Activated CD4-positive, alpha-beta T cell treated with anti-CD3 and anti-CD28 coated beads, Interleukin-2, amount 50 U/mL, for 4 hours (primary cell): ENCODE data around the gene RAB4A.
A peak's percentile ranks its signal among the peaks of the same experiment; 100 is the strongest.

Experiments used
- DNase-seq, 2 experiments: peaks; one replicate each; pipeline ENCODE4 v3.0.0-alpha.2; 2020

Gene RAB4A

GRCh38 chr1:229341774-229342655, 71.1 kb downstream of the RAB4A start:
- peak; percentile 67 to 69 for DNase-seq

- DNase-seq, result peak; percentile 35 to 51
Observed at GRCh38 chr1:229342656-229343569, 72.0 kb downstream of the RAB4A start, which contains the start of gene CCSAP. Gene CCSAP (minus strand): TSS chr1:229343047. CDS start chr1:229342465, 582 bp downstream.

DNA sequence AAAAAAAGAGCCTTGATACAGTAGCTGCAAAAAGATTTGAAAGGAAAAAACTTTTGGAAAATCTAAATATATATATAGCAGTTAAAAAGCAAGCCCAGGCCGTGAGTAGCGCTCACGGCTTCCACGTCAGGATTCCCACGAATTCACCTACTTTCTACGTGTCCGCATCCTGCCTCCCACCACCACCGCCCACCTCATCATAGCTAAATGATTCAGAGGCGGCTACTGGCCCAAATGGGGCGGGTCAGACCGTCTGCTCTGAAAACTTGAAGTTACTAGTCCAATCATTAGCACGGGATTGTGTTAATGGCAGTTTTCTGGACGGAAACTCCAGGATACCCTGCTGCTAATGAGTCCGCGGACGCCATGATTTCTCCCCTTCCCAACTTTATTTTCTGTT, 73.2 kb downstream of the RAB4A start:
- DNase-seq, result peak; percentile 36 to 46

DNA sequence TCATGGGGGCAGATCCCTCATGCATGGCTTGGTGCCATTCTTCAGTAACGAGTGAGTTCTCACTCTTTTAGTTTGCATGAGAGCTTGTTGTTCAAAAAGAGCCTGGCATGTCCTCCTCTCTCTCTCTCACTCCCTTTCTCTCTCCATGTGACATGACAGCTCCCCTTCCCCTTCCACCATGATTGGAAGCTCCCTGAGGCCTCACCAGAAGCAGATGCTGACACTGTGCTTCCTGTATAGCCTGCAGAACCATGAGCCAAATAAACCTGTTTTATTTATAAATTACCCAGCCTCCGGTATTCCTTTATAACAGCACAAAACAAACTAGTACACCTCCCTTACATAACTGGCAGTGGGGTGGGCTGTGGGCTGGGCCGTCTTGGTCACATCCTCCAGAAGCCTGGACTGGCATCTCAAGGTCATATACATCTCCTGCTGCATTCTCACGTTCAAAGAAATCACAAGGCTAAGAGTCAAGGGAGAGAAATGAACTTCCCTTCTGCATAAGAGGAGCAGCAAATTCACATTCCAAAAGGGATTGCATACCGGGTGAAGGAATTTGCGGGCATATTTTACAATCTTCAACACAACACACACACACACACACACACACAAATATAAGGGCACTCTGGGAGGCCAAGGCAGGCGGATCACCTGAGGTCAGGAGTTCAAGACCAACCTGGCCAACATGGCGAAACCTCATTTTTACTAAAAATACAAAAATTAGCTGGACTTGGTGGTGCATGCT, 74.2 kb downstream of the RAB4A start:
- no peak for DNase-seq

DNA sequence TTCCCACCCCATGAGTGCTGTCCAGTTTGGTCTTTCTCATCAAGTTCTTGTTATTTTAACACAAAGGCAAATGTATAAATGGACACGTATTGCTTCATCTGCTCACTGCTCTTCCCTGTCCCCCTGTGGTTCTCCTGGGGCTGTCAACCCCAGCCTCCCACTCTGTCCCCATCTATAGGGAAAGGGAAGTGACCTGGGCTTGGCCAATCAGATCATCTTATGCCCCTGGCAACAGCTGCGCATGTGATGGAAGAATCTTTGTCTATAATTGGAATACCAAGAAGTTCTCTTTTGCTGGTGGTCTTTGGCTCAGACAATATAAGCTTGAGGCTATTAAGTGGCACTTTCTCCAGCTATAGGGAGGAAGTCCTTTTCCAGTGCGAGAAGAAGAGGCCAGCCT, 76.6 kb downstream of the RAB4A start:
- no peak for DNase-seq

- DNase-seq, result no peak
Observed at GRCh38 chr1:229349463-229350385, 78.8 kb downstream of the RAB4A start.

DNA sequence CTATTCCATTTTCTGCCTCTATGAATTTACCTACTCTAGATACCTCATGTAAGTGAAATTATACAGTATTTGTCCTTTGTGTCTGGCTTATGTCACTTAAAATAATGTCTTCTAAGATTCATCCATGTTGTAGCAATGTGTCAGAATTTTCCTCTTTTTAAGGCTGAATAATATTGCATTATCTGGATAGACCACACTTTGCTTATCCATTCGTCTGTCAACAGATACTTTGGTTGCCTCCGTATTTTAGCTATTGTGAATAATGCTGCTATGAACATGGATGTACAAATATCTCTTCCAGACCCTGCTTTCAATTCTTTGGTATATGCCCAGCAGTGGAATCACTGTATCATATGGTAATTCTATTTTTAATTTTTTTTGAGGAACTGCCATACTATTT, 82.1 kb downstream of the RAB4A start:
- DNase-seq, result no peak

DNA sequence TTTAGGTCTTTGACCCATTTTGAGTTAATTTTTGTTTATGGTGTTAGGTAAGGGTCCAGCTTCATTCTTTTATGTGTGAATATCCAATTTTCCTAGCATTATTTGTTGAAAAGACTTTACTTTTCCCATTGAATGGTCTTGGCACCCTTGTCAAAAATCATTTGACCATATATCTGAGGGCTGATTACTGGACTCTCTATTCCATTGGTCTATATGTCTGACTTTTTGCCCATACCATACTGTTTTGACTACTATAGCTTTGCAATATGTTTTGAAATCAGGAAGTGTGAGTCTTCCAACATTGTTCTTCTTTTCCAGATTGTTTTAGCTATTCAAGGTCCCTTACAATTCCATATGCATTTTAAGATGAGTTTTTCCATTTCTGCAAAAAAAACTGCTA, 83.3 kb downstream of the RAB4A start:
- no peak for DNase-seq
